ENCODE data around the gene SLC24A1. TPM values are rescaled to one million over a fixed set of nuclear protein-coding genes. Genes with fewer than 3 reads are reported as not detected.
A peak's percentile ranks its signal among the peaks of the same experiment; 100 is the strongest.
"Not testable (repeated sequence)": the region's sequence is repeated elsewhere in the genome, so short reads cannot be mapped to it uniquely, and the experiment has no call there.

Gene SLC24A1
- total RNA-seq, 1 experiment from 2014 or later: 10.1 TPM

DNA sequence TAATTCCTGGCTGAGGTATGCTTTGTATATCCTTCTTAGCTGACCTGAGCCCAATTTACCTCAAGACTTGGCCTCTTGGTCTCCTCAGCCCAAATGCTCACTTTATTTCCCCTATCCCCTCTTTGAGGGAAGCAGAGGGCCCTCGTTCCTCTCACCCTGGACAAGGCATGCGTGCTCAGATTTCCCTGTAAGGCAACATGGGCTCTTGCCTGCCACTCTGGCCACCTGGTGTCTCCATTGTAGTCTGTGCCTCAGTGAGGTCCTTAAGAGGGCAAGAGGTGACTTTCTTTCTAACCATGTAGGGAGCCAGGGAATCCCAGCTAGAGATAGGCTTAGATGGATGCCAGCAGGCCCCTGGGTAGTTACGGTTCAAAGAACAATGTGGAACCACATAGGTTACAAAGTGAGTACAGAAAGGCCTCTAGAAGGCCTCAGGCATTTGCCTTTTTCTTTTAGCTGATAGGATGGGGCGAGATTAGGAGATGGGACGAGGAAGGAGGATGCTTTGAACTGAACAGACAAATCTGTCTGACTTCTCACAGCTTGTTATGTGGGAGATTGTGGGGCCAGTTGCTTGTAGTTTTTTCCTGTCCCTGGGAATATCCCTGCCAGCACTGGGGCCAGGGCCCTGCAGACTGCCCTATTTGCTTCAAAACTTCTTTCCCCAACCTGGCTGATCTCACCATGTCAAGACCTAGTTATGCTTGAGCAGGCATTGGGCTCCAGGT is 9.7 kb upstream of the SLC24A1 start:
- H3K36me3 ChIP-seq: peaks cover 7% of the 10 kb centered on the region
- no peaks in the 10 kb centered on the region for H3K9me3 ChIP-seq

DNA sequence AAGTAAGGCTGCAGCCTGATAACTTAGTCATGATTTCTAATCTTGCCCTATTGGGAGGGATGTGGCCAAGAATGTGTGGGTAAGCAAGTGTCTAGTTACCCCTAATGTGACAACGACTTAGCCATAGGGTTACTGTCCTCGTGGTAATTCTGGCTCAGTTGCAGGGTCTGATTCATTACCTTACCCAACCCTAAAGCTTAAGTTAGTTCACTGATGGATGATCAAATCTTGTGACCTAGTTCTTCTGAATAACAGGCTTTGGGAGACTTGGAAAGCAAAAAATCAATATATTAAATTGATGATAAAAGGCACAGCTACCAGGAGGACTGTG is 9.2 kb upstream of the SLC24A1 start:
- H3K27me3 ChIP-seq: no peaks in the 10 kb centered on the region
- DNase-seq: no peak
- H3K36me3 ChIP-seq: peaks cover 3% of the 10 kb centered on the region
- no peaks in the 10 kb centered on the region for H3K9me3 ChIP-seq
- no peak overlapping the region for H3K4me3 ChIP-seq

More for the DNA sequence above, 9.7 kb upstream of the SLC24A1 start:
- Histone ChIP-seq H3K27me3 (no peaks in the 10 kb centered on the region), H3K4me3 (peak overlapping the region; percentile 92)
- DNase-seq: no peak

DNA sequence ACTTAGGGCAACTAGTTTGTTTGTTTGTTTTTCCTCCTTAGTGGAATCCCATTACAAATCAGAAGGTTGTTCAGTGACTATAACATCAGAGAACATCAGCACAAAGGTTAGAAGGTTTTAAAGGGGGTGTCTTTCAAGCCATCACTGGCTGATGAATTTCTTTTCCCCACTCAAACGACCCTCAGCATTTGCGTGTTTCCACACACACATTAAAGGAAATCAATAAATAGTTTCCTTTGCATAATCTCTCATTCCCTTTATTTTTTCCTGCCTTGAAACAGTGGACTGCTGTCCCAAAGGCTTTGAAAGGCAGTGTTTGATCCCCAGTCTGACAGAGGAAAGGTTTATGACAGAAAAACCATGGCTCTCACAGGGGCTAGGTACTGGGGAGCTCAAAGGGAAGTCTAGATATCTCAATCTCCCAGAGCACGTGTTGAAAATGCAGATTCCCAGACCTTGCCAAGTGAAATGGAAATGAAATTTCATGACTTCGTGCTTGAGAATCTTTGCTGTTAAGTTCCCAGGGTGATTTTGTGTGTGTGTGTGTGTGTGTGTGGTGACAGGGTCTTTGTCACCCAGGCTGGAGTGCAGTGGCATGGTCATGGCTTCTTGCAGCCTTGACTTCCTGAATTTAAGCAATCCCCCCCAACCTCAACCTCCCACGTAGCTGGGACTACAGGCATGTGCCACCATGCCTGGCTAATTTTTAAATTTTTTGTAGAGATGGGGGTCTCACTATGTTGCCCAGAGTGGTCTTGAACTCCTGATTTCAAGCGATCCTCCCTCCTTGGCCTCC is 8.6 kb upstream of the SLC24A1 start:
- no peak overlapping the region for H3K4me3 ChIP-seq
- DNase-seq: no peak
- no peaks in the 10 kb centered on the region for H3K9me3 ChIP-seq
- no peaks in the 10 kb centered on the region for H3K27me3 ChIP-seq
- no peaks in the 10 kb centered on the region for H3K36me3 ChIP-seq

DNA sequence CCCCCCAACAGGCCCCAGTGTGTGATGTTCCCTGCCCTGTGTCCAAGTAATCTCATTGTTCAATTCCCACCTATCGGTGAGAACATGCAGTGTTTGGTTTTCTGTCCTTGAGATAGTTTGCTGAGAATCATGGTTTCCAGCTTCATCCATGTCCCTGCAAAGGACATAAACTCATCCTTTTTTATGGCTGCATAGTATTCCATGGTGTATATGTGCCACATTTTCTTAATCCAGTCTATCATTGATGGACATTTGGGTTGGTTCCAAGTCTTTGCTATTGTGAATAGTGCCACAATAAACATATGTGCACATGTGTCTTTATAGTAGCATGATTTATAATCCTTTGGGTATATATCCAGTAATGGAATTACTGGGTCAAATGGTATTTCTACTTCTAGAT is 5.9 kb upstream of the SLC24A1 start:
- H3K27me3 ChIP-seq, H3K9me3 ChIP-seq, DNase-seq, H3K36me3 ChIP-seq, H3K4me3 ChIP-seq: not testable (repeated sequence)

DNA sequence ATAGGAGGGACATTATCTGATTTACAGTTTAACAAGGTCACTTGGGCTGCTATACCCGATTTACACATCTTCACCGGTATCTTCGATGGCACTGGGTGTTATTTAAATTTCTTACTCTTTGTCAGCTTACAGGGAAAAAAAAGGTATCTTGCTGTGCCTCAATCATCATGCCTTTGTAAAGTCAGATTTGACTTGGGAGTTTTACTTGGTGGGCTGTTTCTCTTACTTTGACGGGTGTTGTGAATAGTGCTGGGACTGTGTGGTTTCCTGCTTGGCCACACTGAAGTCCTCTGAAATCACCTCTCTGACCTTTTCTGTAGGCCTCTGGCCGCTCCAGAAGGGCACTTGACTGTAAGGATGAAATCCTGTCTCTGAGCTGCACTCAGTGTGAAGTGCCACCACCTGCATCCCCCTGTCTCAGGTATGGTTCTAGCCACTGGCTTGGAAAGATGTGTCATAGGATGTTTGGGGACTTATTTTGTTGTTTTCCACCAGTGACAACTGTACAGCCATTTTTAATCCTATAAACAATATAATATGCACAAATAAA is 3.1 kb upstream of the SLC24A1 start:
- no peak for DNase-seq
- Histone ChIP-seq H3K27me3 (no peaks in the 10 kb centered on the region), H3K9me3 (no peaks in the 10 kb centered on the region), H3K4me3 (no peak overlapping the region), H3K36me3 (no peaks in the 10 kb centered on the region)

DNA sequence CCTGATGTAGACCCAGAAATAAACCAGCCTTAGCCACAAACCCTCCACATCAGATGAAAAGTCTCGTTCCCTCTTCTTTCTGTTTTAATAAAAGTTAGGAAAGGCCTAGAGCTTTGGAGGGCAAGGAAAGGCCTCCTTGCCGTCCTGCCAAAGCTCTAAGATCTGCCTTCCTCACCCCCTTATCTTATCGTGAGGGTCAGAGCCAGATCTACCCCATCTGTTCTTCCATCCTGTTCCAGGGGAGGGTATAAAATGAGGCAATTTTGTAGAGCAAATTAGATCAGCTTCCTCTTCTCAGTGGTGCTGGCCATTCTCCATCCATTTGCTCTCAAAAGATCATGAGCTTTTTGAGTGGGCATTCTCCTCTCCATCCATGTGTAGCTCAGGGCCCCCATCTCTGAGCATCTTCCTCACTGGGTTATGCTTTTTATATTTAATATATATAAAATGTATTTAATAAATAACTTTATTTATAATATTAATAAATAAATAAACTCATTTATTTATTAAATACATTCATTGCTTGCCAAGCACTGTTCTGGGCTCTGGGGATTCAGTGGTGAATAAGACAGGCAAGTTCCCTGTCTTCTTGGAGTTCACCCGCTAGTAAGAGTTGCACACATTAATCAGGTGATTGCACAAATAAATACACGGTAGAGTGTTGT is 2.0 kb upstream of the SLC24A1 start:
- no peaks in the 10 kb centered on the region for H3K9me3 ChIP-seq
- no peaks in the 10 kb centered on the region for H3K36me3 ChIP-seq
- H3K4me3 ChIP-seq: no peak overlapping the region
- H3K27me3 ChIP-seq: no peaks in the 10 kb centered on the region
- DNase-seq: no peak

DNA sequence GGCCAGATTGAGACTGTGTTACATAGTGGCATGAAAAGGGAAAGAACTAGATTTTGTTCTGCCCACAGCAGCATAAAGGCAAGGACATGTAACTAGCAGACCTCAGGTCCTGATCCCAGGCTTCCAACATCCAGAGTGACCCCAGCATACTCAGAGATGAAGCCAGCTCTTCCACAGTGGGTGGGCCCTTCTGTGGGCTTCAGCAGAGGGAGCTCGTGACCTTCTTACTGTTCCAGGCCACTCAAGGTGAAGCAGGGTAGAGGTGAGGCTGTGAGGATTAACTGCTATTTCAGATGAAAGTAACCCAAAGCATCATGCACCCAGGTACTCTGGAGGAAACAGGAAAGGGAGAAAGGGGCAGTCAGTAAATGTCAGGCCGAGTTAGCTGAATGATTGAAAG is 905 bp upstream of the SLC24A1 start:
- no peaks in the 10 kb centered on the region for H3K27me3 ChIP-seq
- no peaks in the 10 kb centered on the region for H3K9me3 ChIP-seq
- no peak for DNase-seq
- no peak overlapping the region for H3K4me3 ChIP-seq
- H3K36me3 ChIP-seq: no peaks in the 10 kb centered on the region

DNA sequence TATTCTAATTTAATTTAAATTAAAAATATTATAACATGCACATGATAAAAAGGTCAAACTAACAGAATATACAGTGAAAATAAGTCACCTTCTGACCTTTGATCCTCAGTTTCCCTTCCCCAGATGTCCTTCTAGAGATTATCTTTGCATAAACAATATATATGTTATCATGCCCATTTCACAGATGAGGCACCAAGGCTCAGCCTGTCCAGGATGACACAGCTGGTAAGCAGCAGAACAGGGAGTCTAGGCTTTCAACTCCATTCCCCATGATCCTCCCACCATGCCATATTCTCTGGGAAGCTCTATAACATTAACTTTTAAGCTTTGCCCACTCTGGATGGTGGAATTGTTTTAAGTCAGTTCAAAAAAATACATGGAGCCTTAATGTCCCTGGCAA is 1.4 kb downstream of the SLC24A1 start:
- H3K27me3 ChIP-seq: no peaks in the 10 kb centered on the region
- DNase-seq: no peak
- H3K36me3 ChIP-seq: no peaks in the 10 kb centered on the region
- H3K4me3 ChIP-seq: no peak overlapping the region
- H3K9me3 ChIP-seq: no peaks in the 10 kb centered on the region

DNA sequence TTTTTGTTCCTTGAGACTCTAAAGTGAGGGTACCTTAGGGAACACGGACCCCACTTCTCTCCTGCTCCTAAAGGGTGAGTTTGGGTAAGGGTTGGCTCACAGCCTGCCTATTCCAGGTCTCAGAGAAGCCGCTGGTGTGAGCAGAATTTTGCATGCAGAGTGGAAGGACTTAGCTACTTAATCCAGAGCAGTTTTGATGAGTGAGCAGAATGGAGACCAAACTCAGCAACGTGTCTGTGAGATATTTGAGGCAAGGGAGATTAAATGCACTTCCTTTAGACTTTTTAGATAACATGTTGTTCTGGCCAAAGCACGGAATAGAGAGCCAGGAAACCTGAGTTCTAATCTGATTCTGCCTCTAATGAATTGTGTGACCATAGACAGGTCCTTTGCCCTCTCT is 5.1 kb downstream of the SLC24A1 start:
- DNase-seq: no peak
- H3K4me3 ChIP-seq: no peak overlapping the region
- H3K27me3 ChIP-seq: no peaks in the 10 kb centered on the region
- H3K36me3 ChIP-seq: no peaks in the 10 kb centered on the region
- no peaks in the 10 kb centered on the region for H3K9me3 ChIP-seq

DNA sequence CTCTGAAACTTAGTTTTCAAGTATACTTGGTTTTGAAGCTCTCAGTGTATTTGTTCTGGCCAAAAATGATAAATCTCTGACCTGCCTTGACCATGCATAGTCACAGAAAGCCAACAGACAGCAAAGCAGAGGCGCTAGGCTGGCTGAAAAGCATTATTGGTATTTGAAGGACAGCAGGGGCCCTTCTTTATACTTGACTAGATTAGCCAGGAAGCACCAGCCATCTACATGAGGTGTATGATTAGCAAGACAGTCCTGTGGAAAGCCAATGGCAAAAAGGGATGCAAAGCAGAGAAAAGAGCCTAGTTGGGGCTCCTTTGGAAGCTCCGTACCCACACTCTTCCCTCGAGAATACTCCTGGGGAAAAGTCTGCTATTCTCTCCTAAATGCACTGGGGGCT is 7.8 kb downstream of the SLC24A1 start:
- Histone ChIP-seq H3K36me3 (no peaks in the 10 kb centered on the region), H3K27me3 (no peaks in the 10 kb centered on the region), H3K9me3 (no peaks in the 10 kb centered on the region), H3K4me3 (no peak overlapping the region)
- DNase-seq: no peak

DNA sequence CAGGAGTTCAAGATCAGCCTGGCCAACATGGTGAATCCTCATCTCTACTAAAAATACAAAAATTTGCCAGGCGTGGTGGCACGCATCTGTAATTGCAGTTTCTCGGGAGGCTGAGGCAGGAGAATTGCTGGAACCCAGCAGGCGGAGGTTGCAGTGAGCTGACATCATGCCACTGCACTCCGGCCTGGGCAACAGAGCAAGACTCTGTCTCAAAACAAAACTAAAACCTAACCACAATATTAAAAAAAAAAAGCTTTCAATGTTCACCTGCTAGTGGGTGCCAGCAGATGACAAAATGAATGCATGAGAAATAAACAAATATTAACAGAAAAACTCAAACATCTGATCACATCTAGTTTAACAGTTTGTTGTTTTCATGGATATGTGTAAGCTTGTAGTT is 9.0 kb downstream of the SLC24A1 start:
- Histone ChIP-seq H3K36me3 (no peaks in the 10 kb centered on the region), H3K27me3 (no peaks in the 10 kb centered on the region), H3K9me3 (no peaks in the 10 kb centered on the region), H3K4me3 (no peak overlapping the region)
- DNase-seq: no peak

DNA sequence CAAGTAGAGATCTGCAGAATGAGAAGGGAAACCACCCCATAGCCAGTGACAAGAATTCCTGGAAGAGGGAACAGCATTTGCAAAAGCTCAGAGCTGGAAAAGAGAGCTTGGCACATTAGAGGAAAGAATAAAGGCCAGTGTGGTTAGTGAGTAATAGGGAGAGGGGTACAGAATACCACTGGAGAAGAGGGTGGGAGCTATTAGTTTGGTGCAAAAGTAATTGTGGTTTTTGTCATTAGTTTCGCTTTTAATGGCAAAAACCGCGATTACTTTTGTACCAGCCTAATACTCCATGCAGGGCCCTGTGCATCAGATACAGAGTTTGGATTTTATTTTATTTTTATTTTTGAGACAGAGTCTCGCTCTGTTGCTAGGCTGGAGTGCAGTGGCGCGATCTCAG is 9.8 kb downstream of the SLC24A1 start:
- DNase-seq: no peak
- H3K9me3 ChIP-seq: no peaks in the 10 kb centered on the region
- H3K27me3 ChIP-seq: no peaks in the 10 kb centered on the region
- H3K4me3 ChIP-seq: no peak overlapping the region
- no peaks in the 10 kb centered on the region for H3K36me3 ChIP-seq

DNA sequence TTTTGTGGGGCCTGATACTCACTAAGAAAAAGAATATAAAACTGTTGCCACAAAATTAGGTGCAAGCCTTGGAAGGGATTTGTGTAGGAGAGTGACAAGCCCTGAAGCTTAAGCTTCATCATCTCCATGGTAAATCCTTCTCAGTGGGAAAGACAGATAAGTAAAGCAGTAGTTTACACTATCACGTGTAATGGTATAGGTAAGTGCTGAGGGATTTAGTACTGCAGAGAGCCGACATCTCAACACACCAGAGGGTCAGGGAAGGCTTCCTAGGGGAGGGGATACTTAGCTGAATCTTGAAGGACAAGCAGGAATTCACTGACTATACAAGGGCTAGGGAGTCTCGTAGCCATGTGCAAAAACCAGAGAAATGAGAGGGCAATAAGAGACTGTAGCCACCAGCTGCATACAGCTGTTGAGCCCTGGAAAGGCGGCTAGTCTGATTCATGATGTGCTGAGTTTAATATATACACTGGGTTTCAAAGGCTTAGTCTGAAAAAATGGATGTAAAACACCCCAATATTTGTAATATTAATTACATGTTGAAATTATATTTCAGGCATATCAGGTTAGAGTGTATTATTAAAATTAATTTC is 11.1 kb downstream of the SLC24A1 start:
- Histone ChIP-seq H3K9me3 (no peaks in the 10 kb centered on the region), H3K27me3 (no peaks in the 10 kb centered on the region), H3K36me3 (no peaks in the 10 kb centered on the region), H3K4me3 (no peak overlapping the region)
- DNase-seq: peak; percentile 63

DNA sequence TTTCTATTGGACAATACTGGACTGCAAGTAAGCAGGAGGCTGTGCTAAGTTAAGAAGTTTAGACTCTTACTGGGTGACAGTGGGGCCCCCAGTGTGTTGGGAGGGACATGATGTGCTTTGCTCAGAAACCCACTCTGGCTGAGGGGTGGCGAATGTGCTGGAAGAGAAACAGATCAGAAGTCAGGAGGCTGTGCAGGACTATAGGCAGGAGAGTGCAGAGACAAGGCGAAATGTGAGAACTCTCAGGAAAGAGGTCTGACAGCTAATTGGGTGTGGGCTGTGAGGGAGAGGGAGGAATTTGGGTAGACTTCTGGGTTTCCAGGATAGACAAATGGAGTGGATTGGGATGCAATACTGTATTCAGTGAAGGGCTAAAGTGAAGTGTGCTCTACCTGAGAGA is 12.0 kb downstream of the SLC24A1 start:
- Histone ChIP-seq H3K27me3 (no peaks in the 10 kb centered on the region), H3K9me3 (no peaks in the 10 kb centered on the region), H3K36me3 (no peaks in the 10 kb centered on the region), H3K4me3 (no peak overlapping the region)
- DNase-seq: no peak

DNA sequence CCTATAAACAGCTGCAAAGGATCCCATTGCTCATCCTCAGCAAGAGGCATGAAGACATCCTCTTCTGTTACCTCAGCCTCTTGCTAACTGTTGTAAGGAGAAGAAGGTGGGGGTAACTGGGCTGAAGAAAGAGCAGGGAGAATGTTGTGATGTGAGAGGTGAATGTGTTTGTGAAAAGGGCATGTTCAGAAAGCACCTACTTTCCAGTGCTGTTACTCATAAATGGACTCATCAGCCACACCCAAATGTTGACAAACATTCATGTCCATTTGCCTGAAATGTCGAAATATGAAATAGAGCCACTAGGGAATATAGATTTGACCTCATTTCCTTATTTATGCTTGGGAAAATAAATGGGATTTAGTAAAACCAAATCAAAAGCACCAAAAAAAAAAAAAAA is 12.6 kb downstream of the SLC24A1 start:
- H3K36me3 ChIP-seq: no peaks in the 10 kb centered on the region
- no peak overlapping the region for H3K4me3 ChIP-seq
- H3K27me3 ChIP-seq: no peaks in the 10 kb centered on the region
- no peaks in the 10 kb centered on the region for H3K9me3 ChIP-seq
- no peak for DNase-seq

DNA sequence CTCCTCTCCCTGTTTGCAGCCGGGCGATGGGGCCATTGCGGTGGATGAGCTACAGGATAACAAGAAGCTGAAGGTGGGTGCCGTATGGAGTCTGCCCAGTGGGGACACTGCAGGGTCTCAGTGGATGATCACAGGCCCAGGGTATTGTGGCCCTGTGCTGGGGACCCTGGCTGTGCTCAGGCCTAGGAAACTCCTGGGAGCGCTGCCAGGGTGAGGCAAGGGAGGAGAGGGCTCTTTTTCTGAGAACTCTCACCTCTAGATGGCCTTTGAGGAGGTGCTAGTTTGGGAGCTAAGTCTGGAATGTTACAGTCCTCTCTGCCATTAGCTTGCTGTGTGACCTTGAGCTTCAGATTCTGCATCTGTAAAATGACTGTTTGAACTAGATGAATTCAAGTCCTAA is 16.4 kb downstream of the SLC24A1 start:
- H3K9me3 ChIP-seq: no peaks in the 10 kb centered on the region
- no peaks in the 10 kb centered on the region for H3K27me3 ChIP-seq
- no peaks in the 10 kb centered on the region for H3K36me3 ChIP-seq
- no peak overlapping the region for H3K4me3 ChIP-seq
- DNase-seq: no peak

DNA sequence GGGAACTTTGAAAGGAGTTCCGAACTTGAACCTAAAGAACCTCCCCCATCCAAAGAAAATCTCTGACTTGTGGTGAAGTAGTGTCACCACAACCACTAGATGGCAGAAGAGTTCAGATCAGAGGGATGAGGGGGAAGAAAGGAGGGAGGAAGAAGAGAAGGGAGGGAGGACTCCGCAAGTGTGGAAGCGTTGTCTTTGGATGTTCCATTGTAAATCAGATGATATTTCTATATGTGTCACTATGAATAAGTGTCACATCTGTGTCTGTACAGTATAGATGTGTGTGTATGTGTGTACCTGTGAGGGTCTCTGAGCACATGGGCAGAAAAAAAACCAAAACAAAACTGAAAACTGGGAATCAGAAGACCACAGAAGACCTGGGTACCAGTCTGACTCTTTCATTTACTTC is 16.9 kb downstream of the SLC24A1 start:
- DNase-seq: peak; percentile 16
- Histone ChIP-seq H3K9me3 (no peaks in the 10 kb centered on the region), H3K36me3 (no peaks in the 10 kb centered on the region), H3K27me3 (no peaks in the 10 kb centered on the region), H3K4me3 (no peak overlapping the region)

Data from MG63 (cell line).